Measurements from ENCODE around the gene PROS1. TPM values are rescaled to one million over a fixed set of nuclear protein-coding genes. Genes with fewer than 3 reads are reported as not detected.

The PROS1 gene
- total RNA-seq = 10 to 100 TPM; 10.6 to 26.0 (median 20.5) TPM

DNA sequence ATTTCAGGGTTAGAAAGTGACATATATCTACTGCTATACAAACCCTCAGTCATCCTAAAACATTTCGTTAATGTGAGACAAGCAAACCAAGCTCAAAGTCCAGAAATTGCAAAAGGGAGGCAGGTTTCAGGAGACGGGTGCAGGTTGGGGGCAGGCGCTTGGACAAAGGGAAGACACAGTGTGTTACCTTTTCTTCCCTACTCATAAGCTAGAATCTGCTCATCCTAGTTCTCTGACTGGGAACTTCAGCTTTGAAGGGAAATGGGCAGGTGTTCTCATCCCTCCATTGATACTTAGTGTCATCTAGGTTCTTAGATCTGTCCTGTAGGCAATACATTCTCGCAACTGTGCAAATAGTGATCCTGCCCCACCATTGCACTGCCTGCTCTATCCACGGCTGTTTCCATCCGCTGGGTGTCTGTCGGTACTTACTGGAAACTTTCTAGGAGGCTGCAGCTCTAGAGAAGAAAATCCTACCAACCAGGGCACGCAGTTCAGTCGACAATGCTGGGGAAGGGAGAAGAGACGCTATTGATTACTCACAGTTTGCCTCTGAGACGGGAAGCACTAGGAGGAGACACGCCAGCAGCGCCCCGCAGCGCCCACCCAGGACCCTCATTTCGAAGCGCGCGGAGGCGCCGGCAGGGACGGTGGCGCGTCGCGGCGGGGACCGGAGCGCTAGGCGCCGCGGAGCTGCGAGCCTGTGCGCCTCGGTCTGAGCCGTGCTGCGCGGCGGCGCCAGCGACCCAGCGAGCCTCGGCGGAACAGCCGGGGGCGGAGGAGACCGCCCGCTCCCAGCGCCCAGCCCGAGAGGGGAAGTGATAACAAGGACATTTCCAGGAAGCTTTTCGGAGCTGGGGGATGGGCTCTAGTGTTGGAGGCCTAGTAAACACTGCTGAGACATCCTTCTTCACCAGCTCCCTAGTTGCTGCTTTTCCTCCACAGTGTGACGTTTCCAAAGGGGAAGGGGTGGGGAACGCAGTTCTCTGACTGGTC is at the start of gene PROS1:
Gene PROS1, minus strand, starts transcription at position 766 of the 996 bp plus-strand sequence. Its CDS starts 147 bp downstream, at position 619.
- H3K27ac ChIP-seq = peak within 1 kb of the TSS; percentile 92
- H3K36me3 ChIP-seq = no peaks in the 10 kb centered on the region
- H3K9me3 ChIP-seq = no peaks in the 10 kb centered on the region
- H3K4me1 ChIP-seq = peaks cover 14% of the 10 kb centered on the region
- no peak for TF ChIP-seq EP300 (IDR thresholded peaks at IDR 0.05)
- TF ChIP-seq POLR2A (IDR thresholded peaks at IDR 0.05) = peak in 1 of 2 donors; percentile 42
- peak in 2 of 3 donors; percentile 15 to 23 for TF ChIP-seq POLR2AphosphoS5 (IDR thresholded peaks at IDR 0.05)
- peak within 1 kb of the TSS; percentile 68 for H3K4me3 ChIP-seq
- 4% methylated on average over 10 of the region's 53 CpGs for WGBS
- no peaks in the 10 kb centered on the region for H3K27me3 ChIP-seq
- DNase-seq (ENCODE audit: low spot score in 2 of 2) = peak; percentile 93

DNA sequence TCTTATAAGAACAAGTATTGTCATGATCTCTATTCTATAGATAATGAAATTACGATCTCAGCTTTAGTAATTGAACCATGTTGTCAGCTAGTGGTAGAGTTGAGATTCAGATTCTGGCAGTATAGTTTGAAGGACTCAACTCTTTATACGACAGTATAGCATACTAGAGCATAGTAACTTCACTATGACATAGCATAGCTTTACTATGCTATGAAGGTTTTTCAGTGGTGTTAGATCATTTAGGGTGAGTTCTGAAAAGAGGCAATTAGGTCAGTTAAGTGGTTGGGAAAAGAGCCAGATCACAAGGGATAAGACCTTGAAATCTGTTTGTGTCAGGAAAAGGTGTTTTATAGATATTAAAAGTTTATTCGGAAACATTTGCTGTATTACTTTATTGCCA is 46.6 kb upstream of the PROS1 start:
- no peak for DNase-seq (ENCODE audit: low spot score in 2 of 2)
- Histone ChIP-seq H3K4me3 (no peak overlapping the region), H3K36me3 (no peaks in the 10 kb centered on the region), H3K27ac (no peak overlapping the region), H3K9me3 (no peaks in the 10 kb centered on the region), H3K4me1 (no peaks in the 10 kb centered on the region), H3K27me3 (no peaks in the 10 kb centered on the region)
- TF ChIP-seq POLR2AphosphoS5 (IDR thresholded peaks at IDR 0.05) (no peak), EP300 (IDR thresholded peaks at IDR 0.05) (no peak), POLR2A (IDR thresholded peaks at IDR 0.05) (no peak)
- TF ChIP-seq, protein P1, sequence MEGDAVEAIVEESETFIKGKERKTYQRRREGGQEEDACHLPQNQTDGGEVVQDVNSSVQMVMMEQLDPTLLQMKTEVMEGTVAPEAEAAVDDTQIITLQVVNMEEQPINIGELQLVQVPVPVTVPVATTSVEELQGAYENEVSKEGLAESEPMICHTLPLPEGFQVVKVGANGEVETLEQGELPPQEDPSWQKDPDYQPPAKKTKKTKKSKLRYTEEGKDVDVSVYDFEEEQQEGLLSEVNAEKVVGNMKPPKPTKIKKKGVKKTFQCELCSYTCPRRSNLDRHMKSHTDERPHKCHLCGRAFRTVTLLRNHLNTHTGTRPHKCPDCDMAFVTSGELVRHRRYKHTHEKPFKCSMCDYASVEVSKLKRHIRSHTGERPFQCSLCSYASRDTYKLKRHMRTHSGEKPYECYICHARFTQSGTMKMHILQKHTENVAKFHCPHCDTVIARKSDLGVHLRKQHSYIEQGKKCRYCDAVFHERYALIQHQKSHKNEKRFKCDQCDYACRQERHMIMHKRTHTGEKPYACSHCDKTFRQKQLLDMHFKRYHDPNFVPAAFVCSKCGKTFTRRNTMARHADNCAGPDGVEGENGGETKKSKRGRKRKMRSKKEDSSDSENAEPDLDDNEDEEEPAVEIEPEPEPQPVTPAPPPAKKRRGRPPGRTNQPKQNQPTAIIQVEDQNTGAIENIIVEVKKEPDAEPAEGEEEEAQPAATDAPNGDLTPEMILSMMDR (IDR thresholded peaks at IDR 0.05) = no peak
- WGBS = 87% methylated on average over 3 of the region's 3 CpGs

DNA sequence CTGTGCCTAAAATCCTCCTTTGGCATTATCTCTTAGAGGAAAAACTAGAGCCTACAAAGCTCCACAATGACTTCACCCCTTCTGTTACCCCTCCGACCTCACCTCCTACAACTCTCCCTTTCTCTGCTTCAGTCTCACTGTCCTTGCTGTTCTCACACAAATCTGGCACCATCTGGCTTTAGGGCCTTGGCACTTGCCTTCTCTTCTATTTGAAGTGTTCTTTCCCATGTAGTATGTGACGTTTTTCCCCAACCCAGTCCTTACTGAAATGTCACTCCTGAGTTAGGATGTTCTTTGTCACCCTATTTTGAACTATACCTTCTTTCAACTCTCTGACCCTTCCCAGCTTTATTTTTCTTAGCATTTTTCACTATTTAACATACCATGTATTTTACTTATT is 46.0 kb upstream of the PROS1 start:
- Histone ChIP-seq H3K4me1 (no peaks in the 10 kb centered on the region), H3K36me3 (peaks cover 2% of the 10 kb centered on the region), H3K4me3 (no peak overlapping the region), H3K9me3 (no peaks in the 10 kb centered on the region), H3K27me3 (no peaks in the 10 kb centered on the region), H3K27ac (no peak overlapping the region)
- TF ChIP-seq POLR2A (IDR thresholded peaks at IDR 0.05) (no peak), POLR2AphosphoS5 (IDR thresholded peaks at IDR 0.05) (no peak), EP300 (IDR thresholded peaks at IDR 0.05) (no peak)
- TF ChIP-seq, protein P1 (IDR thresholded peaks at IDR 0.05) = no peak
- 86% methylated on average over 2 of the region's 2 CpGs for WGBS
- DNase-seq (ENCODE audit: low spot score in 2 of 2) = no peak

DNA sequence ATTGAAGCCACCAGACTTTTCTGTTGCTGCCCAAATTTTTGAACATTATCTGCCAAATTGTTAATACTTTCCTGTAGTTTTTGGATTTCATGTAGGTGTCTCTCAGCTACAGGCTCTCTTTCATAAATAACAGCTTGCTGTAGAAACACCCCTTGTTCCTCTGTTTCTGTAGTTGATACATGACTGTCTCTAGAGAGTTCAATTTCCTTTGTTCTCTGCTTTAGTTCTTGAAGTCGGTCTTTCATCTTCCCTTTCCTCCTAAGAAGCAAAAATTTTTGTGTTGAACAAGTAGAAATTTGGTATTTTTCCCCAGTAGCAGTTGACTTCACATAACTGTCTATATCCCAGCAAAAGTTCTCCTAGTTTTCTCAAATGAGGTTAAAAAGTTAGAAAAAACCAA is 41.3 kb upstream of the PROS1 start:
- no peaks in the 10 kb centered on the region for H3K4me1 ChIP-seq
- TF ChIP-seq, protein P1 (IDR thresholded peaks at IDR 0.05) = no peak
- TF ChIP-seq POLR2A (IDR thresholded peaks at IDR 0.05) (no peak), EP300 (IDR thresholded peaks at IDR 0.05) (no peak), POLR2AphosphoS5 (IDR thresholded peaks at IDR 0.05) (no peak)
- WGBS = 90% methylated on average over 1 of the region's 1 CpG
- H3K9me3 ChIP-seq = no peaks in the 10 kb centered on the region
- no peak for DNase-seq (ENCODE audit: low spot score in 2 of 2)
- no peak overlapping the region for H3K27ac ChIP-seq
- H3K27me3 ChIP-seq = no peaks in the 10 kb centered on the region
- peaks cover 2% of the 10 kb centered on the region for H3K36me3 ChIP-seq
- no peak overlapping the region for H3K4me3 ChIP-seq

DNA sequence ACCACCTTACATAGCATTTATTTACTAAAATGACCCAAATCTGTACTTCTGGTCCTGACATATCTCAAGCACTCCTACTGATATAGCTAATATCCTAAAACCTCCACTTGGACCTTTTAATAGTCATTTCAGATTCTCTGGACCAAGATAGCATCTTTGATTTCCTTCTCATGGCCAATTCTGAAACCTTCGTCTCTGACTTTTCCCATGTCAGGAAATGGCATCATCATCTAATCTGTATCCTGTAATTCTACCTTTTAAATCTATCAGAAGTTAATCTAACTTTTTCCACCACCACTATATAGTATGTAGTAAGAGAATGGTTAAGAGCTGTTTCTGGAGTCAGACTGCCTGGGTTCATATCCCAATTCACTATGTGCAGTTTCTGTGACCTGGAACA is 38.5 kb upstream of the PROS1 start:
- no peaks in the 10 kb centered on the region for H3K9me3 ChIP-seq
- TF ChIP-seq EP300 (IDR thresholded peaks at IDR 0.05) (no peak), POLR2A (IDR thresholded peaks at IDR 0.05) (no peak), POLR2AphosphoS5 (IDR thresholded peaks at IDR 0.05) (no peak)
- TF ChIP-seq, protein P1 (IDR thresholded peaks at IDR 0.05) = no peak
- no peaks in the 10 kb centered on the region for H3K4me1 ChIP-seq
- H3K27ac ChIP-seq = no peak overlapping the region
- no peaks in the 10 kb centered on the region for H3K27me3 ChIP-seq
- DNase-seq (ENCODE audit: low spot score in 2 of 2) = no peak
- 83% methylated on average over 1 of the region's 1 CpG for WGBS
- no peak overlapping the region for H3K4me3 ChIP-seq
- H3K36me3 ChIP-seq = peaks cover 2% of the 10 kb centered on the region

All from suprapubic skin (tissue), 4 donors.